Panc1 (cell line): ENCODE data around the gene CCDC185. TPM values are rescaled to one million over a fixed set of nuclear protein-coding genes. Genes with fewer than 3 reads are reported as not detected.

Experiments used
- ATAC-seq: fragments of 200-7000 bp; cut with Tn5 transposase; 2 replicates; pipeline ENCODE4 v1.9.1; 2020; ENCODE audit warnings: mild to moderate bottlenecking, moderate library complexity
- BruUV-seq: library from RNA; stranded (reverse); fragments of 400-500 nt; replicated peaks from 2 replicates; lab custom pipeline; 2021; lab: Mats Ljungman, UMichigan
- CTCF ChIA-PET: fragments of 300-600 bp; sonication (Branson Sonifier 250); formaldehyde crosslinking; loops from one replicate; lab custom pipeline; 2022; ENCODE audit warnings: antibody characterized with exemption; lab: Charles Lee
- POLR2A ChIA-PET: fragments of 300-600 bp; sonication (Branson Sonifier 250); formaldehyde crosslinking; loops from one replicate; lab custom pipeline; 2022; ENCODE audit warnings: antibody characterized with exemption; lab: Charles Lee
- DNase-seq: peaks from one replicate; pipeline ENCODE4 v3.0.0-alpha.2; 2010; ENCODE audit warnings: low read depth, low spot score
- H3K27ac ChIP-seq: 2 replicates; pipeline ENCODE4 v1.5.1; 2011; ENCODE audit warnings: mild to moderate bottlenecking, low read length, inconsistent platforms
- H3K27me3 ChIP-seq: fragments of 200-500 bp; sonication (Bioruptor generic); 2 replicates; pipeline ENCODE4 v1.6.0; 2014; ENCODE audit warnings: low read length, inconsistent platforms; ENCODE audit not compliant: control insufficient read depth, insufficient read depth
- H3K36me3 ChIP-seq: fragments of 200-500 bp; sonication (Bioruptor generic); 2 replicates; pipeline ENCODE4 v1.5.1; 2014; ENCODE audit warnings: inconsistent platforms, mild to moderate bottlenecking, low read length, moderate library complexity; ENCODE audit not compliant: control insufficient read depth, insufficient read depth
- H3K4me1 ChIP-seq: 2 replicates; pipeline ENCODE4 v1.5.1; 2011; ENCODE audit warnings: inconsistent platforms, mild to moderate bottlenecking, low read length, moderate library complexity; ENCODE audit not compliant: control insufficient read depth, insufficient read depth
- H3K4me3 ChIP-seq, 2 experiments: 2 replicates each; pipeline ENCODE4 v1.5.1; 2011 to 2012; ENCODE audit warnings: low read depth in 2 of 2, low read length in 2 of 2, mild to moderate bottlenecking in 2 of 2, inconsistent platforms in 1 of 2, moderate library complexity in 1 of 2
- H3K9me3 ChIP-seq: fragments of 200-500 bp; sonication (Bioruptor generic); 2 replicates; pipeline ENCODE4 v1.5.1; 2014; ENCODE audit warnings: low read depth, mild to moderate bottlenecking, inconsistent platforms, low read length, moderate library complexity; ENCODE audit not compliant: control insufficient read depth, insufficient read depth
- POLR2AphosphoS5 ChIP-seq: IDR thresholded peaks from 2 replicates; pipeline ENCODE4 v1.6.1; 2012; ENCODE audit warnings: mild to moderate bottlenecking, low read depth, low read length, moderate library complexity
- SIN3A ChIP-seq: IDR thresholded peaks from 2 replicates; pipeline ENCODE4 v1.6.1; 2012; ENCODE audit warnings: low read depth, mild to moderate bottlenecking, low read length, moderate library complexity, borderline replicate concordance; ENCODE audit not compliant: insufficient read depth
- TCF7L2 ChIP-seq: IDR thresholded peaks from 2 replicates; pipeline ENCODE4 v1.6.1; 2011; ENCODE audit warnings: mild to moderate bottlenecking, low read depth, low read length, inconsistent platforms
- in situ Hi-C: cut with HindIII; loops from 2 replicates; pipeline ENCODE4 v1.10.0; 2016; ENCODE audit warnings: low sequenced_read_pairs, low pct_unique_long_range_greater_than_20kb
- intact Hi-C: fragments of 100-400 bp; cut with micrococcal nuclease; formaldehyde crosslinking; loops from one replicate; pipeline ENCODE4 v1.10.0; 2022; ENCODE audit not compliant: unreplicated experiment
- total RNA-seq: library from RNA; stranded (reverse); gene quantifications from one replicate; pipeline ENCODE4 v1.2.1, GENCODE V29; 2021; ENCODE audit not compliant: unreplicated experiment
- TF ChIP-seq, protein P1 (sequence below): fragments of 450-650 bp; IDR thresholded peaks from 2 replicates; pipeline ENCODE4 v1.5.1; 2017; ENCODE audit warnings: mild to moderate bottlenecking
- TF ChIP-seq, protein P2 (sequence below), 2 experiments: IDR thresholded peaks; 2 replicates each; pipeline ENCODE4 v1.6.1; 2011 to 2012; ENCODE audit warnings: low read depth in 2 of 2, control low read depth in 1 of 2, low read length in 1 of 2, mild to moderate bottlenecking in 1 of 2, moderate library complexity in 1 of 2; ENCODE audit not compliant: insufficient read depth in 1 of 2

Gene CCDC185
- total RNA-seq, 1 experiment from 2014 or later: not detected

DNA sequence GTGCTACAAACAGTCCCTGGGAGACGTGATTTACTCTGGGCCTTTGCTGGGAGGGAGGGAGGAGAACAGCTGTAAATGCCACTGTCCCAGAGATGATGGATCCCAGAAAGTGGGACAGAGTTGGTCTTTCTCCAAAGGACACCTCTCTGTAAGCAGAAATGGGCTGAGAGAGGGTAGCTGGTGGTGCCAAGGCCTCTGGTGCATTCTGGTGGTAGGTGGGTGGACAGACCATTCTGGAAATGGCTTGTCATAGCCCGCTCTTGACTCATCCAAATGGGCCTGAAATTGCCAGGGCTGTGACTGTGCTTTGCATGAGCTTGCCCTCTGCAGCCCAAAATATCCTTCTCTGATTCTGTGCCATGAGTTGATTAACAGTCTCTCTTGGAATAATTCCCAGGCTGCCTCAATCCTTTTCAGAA is 36.1 kb downstream of the CCDC185 start:
- Histone ChIP-seq H3K4me3 (no peak overlapping the region), H3K9me3 (no peaks in the 10 kb centered on the region), H3K27ac (no peak overlapping the region), H3K36me3 (no peaks in the 10 kb centered on the region), H3K4me1 (no peaks in the 10 kb centered on the region), H3K27me3 (peaks cover 8% of the 10 kb centered on the region)
- intact Hi-C loops: no loop called here
- ChIA-PET CTCF (no interaction called here), POLR2A (no interaction called here)
- TF ChIP-seq TCF7L2: no peak
- TF ChIP-seq POLR2AphosphoS5: no peak
- TF ChIP-seq, protein P1, sequence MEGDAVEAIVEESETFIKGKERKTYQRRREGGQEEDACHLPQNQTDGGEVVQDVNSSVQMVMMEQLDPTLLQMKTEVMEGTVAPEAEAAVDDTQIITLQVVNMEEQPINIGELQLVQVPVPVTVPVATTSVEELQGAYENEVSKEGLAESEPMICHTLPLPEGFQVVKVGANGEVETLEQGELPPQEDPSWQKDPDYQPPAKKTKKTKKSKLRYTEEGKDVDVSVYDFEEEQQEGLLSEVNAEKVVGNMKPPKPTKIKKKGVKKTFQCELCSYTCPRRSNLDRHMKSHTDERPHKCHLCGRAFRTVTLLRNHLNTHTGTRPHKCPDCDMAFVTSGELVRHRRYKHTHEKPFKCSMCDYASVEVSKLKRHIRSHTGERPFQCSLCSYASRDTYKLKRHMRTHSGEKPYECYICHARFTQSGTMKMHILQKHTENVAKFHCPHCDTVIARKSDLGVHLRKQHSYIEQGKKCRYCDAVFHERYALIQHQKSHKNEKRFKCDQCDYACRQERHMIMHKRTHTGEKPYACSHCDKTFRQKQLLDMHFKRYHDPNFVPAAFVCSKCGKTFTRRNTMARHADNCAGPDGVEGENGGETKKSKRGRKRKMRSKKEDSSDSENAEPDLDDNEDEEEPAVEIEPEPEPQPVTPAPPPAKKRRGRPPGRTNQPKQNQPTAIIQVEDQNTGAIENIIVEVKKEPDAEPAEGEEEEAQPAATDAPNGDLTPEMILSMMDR: no peak
- TF ChIP-seq, protein P2, sequence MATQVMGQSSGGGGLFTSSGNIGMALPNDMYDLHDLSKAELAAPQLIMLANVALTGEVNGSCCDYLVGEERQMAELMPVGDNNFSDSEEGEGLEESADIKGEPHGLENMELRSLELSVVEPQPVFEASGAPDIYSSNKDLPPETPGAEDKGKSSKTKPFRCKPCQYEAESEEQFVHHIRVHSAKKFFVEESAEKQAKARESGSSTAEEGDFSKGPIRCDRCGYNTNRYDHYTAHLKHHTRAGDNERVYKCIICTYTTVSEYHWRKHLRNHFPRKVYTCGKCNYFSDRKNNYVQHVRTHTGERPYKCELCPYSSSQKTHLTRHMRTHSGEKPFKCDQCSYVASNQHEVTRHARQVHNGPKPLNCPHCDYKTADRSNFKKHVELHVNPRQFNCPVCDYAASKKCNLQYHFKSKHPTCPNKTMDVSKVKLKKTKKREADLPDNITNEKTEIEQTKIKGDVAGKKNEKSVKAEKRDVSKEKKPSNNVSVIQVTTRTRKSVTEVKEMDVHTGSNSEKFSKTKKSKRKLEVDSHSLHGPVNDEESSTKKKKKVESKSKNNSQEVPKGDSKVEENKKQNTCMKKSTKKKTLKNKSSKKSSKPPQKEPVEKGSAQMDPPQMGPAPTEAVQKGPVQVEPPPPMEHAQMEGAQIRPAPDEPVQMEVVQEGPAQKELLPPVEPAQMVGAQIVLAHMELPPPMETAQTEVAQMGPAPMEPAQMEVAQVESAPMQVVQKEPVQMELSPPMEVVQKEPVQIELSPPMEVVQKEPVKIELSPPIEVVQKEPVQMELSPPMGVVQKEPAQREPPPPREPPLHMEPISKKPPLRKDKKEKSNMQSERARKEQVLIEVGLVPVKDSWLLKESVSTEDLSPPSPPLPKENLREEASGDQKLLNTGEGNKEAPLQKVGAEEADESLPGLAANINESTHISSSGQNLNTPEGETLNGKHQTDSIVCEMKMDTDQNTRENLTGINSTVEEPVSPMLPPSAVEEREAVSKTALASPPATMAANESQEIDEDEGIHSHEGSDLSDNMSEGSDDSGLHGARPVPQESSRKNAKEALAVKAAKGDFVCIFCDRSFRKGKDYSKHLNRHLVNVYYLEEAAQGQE (IDR thresholded peaks at IDR 0.05; ENCODE audit: insufficient read depth in 1 of 2, low read depth in 2 of 2, low read length in 1 of 2): no peak
- TF ChIP-seq SIN3A: no peak
- DNase-seq: no peak
- no TSS peak for BruUV-seq
- no peak for ATAC-seq
- in situ Hi-C loops: no loop called here

DNA sequence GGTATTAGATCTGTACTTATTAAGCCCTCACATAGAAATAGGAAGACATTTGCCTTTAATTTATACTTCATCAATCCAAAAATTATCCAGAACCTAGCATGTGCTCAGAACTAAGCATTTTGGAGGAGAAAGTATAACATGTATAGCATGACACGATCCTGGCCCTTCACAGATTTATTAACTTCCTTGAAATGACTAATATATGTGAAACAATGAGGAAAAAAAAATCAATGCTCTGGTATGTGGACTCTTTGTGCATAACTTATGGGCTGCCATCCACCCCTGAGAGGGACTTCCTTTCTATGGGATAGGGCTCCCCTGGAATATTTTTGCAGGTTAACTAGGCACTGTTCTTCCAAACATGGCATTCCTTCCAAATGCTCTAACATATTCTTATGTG is 36.6 kb downstream of the CCDC185 start:
- no peaks in the 10 kb centered on the region for H3K36me3 ChIP-seq
- no peak overlapping the region for H3K27ac ChIP-seq
- peaks cover 8% of the 10 kb centered on the region for H3K27me3 ChIP-seq
- in situ Hi-C loops (no loop called here), intact Hi-C loops (no loop called here)
- no peak overlapping the region for H3K4me3 ChIP-seq
- POLR2A ChIA-PET: no interaction called here
- ATAC-seq: no peak
- TF ChIP-seq SIN3A (no peak), POLR2AphosphoS5 (no peak), TCF7L2 (no peak)
- TF ChIP-seq, protein P1: no peak
- TF ChIP-seq, protein P2 (IDR thresholded peaks at IDR 0.05; ENCODE audit: insufficient read depth in 1 of 2, low read depth in 2 of 2, low read length in 1 of 2): no peak
- no TSS peak for BruUV-seq
- H3K9me3 ChIP-seq: no peaks in the 10 kb centered on the region
- CTCF ChIA-PET: no interaction called here
- H3K4me1 ChIP-seq: no peaks in the 10 kb centered on the region
- DNase-seq: no peak
